H1 (cell line): Measurements from ENCODE around the gene ASXL3. TPM values are rescaled to one million over a fixed set of nuclear protein-coding genes. Genes with fewer than 3 reads are reported as not detected.

Experiments used
- CTCF ChIA-PET: fragments of 300-600 bp; sonication (Branson Sonifier 250); formaldehyde crosslinking; loops from one replicate; lab custom pipeline; 2021; ENCODE audit not compliant: partially characterized antibody; lab: Charles Lee
- POLR2A ChIA-PET: fragments of 300-600 bp; sonication (Branson Sonifier 250); formaldehyde crosslinking; loops from one replicate; lab custom pipeline; 2021; ENCODE audit warnings: inconsistent platforms; ENCODE audit not compliant: partially characterized antibody; lab: Charles Lee
- DNase-seq, 2 experiments: peaks; one replicate each; pipeline versions ENCODE4 v3.0.0 to v3.0.0-alpha.2; 2010 to 2022; ENCODE audit warnings: low spot score in 2 of 2, low read depth in 1 of 2, mixed read lengths in 1 of 2
- FAIRE-seq: peaks from 2 replicates; lab custom pipeline; 2011; peaks lifted over from hg19 to GRCh38; lab: Jason Lieb, UNC
- H2AFZ ChIP-seq: 2 replicates; pipeline ENCODE4 v1.8.1; 2012; ENCODE audit warnings: low read length, inconsistent platforms
- H2AK5ac ChIP-seq: 2 replicates; pipeline ENCODE4 v1.6.1; 2013; ENCODE audit warnings: low read depth, low read length
- H2BK120ac ChIP-seq: replicated peaks from 2 replicates; pipeline ENCODE3; 2013; ENCODE audit warnings: low read depth, low read length, inconsistent platforms
- H2BK12ac ChIP-seq: 2 replicates; pipeline ENCODE4 v1.6.1; 2013; ENCODE audit warnings: low read depth, low read length
- H2BK15ac ChIP-seq: 2 replicates; pipeline ENCODE4 v1.6.1; 2013; ENCODE audit warnings: low read length
- H2BK20ac ChIP-seq: 2 replicates; pipeline ENCODE4 v1.6.1; 2013; ENCODE audit warnings: low read length
- H2BK5ac ChIP-seq: 2 replicates; pipeline ENCODE4 v1.6.1; 2013; ENCODE audit warnings: low read depth, low read length
- H3K14ac ChIP-seq: 2 replicates; pipeline ENCODE4 v1.6.1; 2013; ENCODE audit warnings: inconsistent platforms; ENCODE audit not compliant: insufficient read length
- H3K18ac ChIP-seq: 2 replicates; pipeline ENCODE4 v1.6.1; 2013; ENCODE audit warnings: low read length; ENCODE audit errors: extremely low read depth
- H3K23ac ChIP-seq: 2 replicates; pipeline ENCODE4 v1.6.1; 2013; ENCODE audit warnings: inconsistent platforms; ENCODE audit not compliant: insufficient read length
- H3K23me2 ChIP-seq: 2 replicates; pipeline ENCODE4 v1.6.1; 2013; ENCODE audit warnings: low read depth, low read length
- H3K27ac ChIP-seq: 2 replicates; pipeline ENCODE4 v1.6.1; 2011; ENCODE audit warnings: low read depth, low read length, inconsistent platforms
- H3K27me3 ChIP-seq, 4 experiments: replicated peaks in 1 of 4; 1 replicate in 1 of 4; 2 replicates in 3 of 4; pipeline versions ENCODE4 v1.6.1 to v1.8.1; 2011 to 2013; ENCODE audit warnings: low read length in 3 of 4, mild to moderate bottlenecking in 3 of 4, inconsistent platforms in 2 of 4, mixed read lengths in 2 of 4, moderate library complexity in 1 of 4; ENCODE audit not compliant: control insufficient read depth in 3 of 4, insufficient read depth in 3 of 4; ENCODE audit errors: extremely low read depth in 1 of 4
- H3K36me3 ChIP-seq, 4 experiments: 2 replicates each; pipeline versions ENCODE4 v1.6.1 to v1.8.1; 2011 to 2013; ENCODE audit warnings: mild to moderate bottlenecking in 4 of 4, low read length in 3 of 4, moderate library complexity in 2 of 4, control low read depth in 1 of 4, inconsistent platforms in 1 of 4; ENCODE audit not compliant: insufficient read depth in 4 of 4, control insufficient read depth in 2 of 4
- H3K4ac ChIP-seq: replicated peaks from 2 replicates; pipeline ENCODE3; 2013; ENCODE audit warnings: low read length, low read depth, mixed read lengths, inconsistent platforms; ENCODE audit not compliant: insufficient read length
- H3K4me1 ChIP-seq, 4 experiments: replicated peaks in 1 of 4; 1 replicate in 1 of 4; 2 replicates in 3 of 4; pipeline versions ENCODE4 v1.6.1 to v1.8.1; 2011 to 2013; ENCODE audit warnings: low read length in 3 of 4, inconsistent platforms in 2 of 4, mixed read lengths in 1 of 4; ENCODE audit not compliant: insufficient read depth in 4 of 4, control insufficient read depth in 3 of 4
- H3K4me2 ChIP-seq, 2 experiments: 2 replicates each; pipeline versions ENCODE4 v1.6.1 to v1.8.1; 2011 to 2013; ENCODE audit warnings: low read depth in 2 of 2, low read length in 2 of 2, control low read depth in 1 of 2, inconsistent platforms in 1 of 2, mild to moderate bottlenecking in 1 of 2; ENCODE audit not compliant: insufficient read depth in 1 of 2
- H3K4me3 ChIP-seq, 4 experiments: fragments of 200-600, 300-600 bp in 1 of 4; sonication (generic), shearing (Covaris generic), sonication (Bioruptor Twin) in 1 of 4; 2 replicates each; pipeline versions ENCODE4 v1.5.1 to v1.8.1; 2011 to 2016; ENCODE audit warnings: low read length in 4 of 4, low read depth in 3 of 4, control low read depth in 2 of 4, inconsistent platforms in 2 of 4, mild to moderate bottlenecking in 2 of 4, mixed read lengths in 1 of 4, moderate library complexity in 1 of 4; ENCODE audit not compliant: insufficient read depth in 2 of 4; ENCODE audit errors: extremely low read depth in 1 of 4
- H3K56ac ChIP-seq: replicated peaks from 2 replicates; pipeline ENCODE3; 2013; ENCODE audit warnings: low read depth, mild to moderate bottlenecking, mixed read lengths, low read length, inconsistent platforms; ENCODE audit not compliant: insufficient read length
- H3K79me1 ChIP-seq: 2 replicates; pipeline ENCODE4 v1.6.1; 2013; ENCODE audit warnings: low read depth, low read length, control low read depth
- H3K79me2 ChIP-seq, 2 experiments: 2 replicates each; pipeline versions ENCODE4 v1.6.1 to v1.8.1; 2012 to 2013; ENCODE audit warnings: low read length in 2 of 2, mild to moderate bottlenecking in 2 of 2, inconsistent platforms in 1 of 2; ENCODE audit not compliant: insufficient read depth in 2 of 2, control insufficient read depth in 1 of 2
- H3K9ac ChIP-seq, 4 experiments: replicated peaks in 1 of 4; 1 replicate in 1 of 4; 2 replicates in 3 of 4; pipeline versions ENCODE4 v1.6.1 to v1.8.1; 2011 to 2013; ENCODE audit warnings: low read depth in 3 of 4, low read length in 3 of 4, control low read depth in 2 of 4, mild to moderate bottlenecking in 2 of 4, moderate library complexity in 2 of 4, inconsistent platforms in 1 of 4; ENCODE audit errors: extremely low read depth in 1 of 4
- H3K9me3 ChIP-seq, 2 experiments: 2 replicates each; pipeline versions ENCODE4 v1.6.1 to v1.8.1; 2012 to 2013; ENCODE audit warnings: mild to moderate bottlenecking in 2 of 2, moderate library complexity in 2 of 2, control low read depth in 1 of 2, inconsistent platforms in 1 of 2, low read depth in 1 of 2, low read length in 1 of 2, mixed read lengths in 1 of 2; ENCODE audit not compliant: insufficient read depth in 2 of 2
- H4K20me1 ChIP-seq, 2 experiments: replicated peaks in 1 of 2; 2 replicates each; pipeline versions ENCODE3 to v1.8.1; 2011 to 2013; ENCODE audit warnings: inconsistent platforms in 2 of 2, low read length in 2 of 2, mild to moderate bottlenecking in 1 of 2; ENCODE audit not compliant: insufficient read depth in 2 of 2, control insufficient read depth in 1 of 2
- H4K5ac ChIP-seq: 2 replicates; pipeline ENCODE4 v1.6.1; 2013; ENCODE audit warnings: low read length, low read depth, mixed read lengths, inconsistent platforms; ENCODE audit not compliant: insufficient read length
- H4K8ac ChIP-seq: 2 replicates; pipeline ENCODE4 v1.8.0; 2013; ENCODE audit warnings: mild to moderate bottlenecking, moderate library complexity, low read length, inconsistent platforms; ENCODE audit not compliant: insufficient read depth; ENCODE audit errors: extremely low read depth
- H4K91ac ChIP-seq: replicated peaks from 2 replicates; pipeline ENCODE3; 2013; ENCODE audit warnings: low read length, mixed read lengths, inconsistent platforms; ENCODE audit not compliant: insufficient read length
- GABPA ChIP-seq: IDR thresholded peaks from 2 replicates; pipeline ENCODE4 v1.6.1; 2011; ENCODE audit warnings: mild to moderate bottlenecking, low read length, moderate library complexity, borderline replicate concordance; ENCODE audit not compliant: insufficient read depth
- MAFK ChIP-seq: IDR thresholded peaks from 2 replicates; pipeline ENCODE4 v1.6.1; 2012; ENCODE audit warnings: low read depth, mild to moderate bottlenecking, improper control_type of control experiment, low read length
- whole genome bisulfite sequencing, 2 experiments: shearing (Covaris generic) in 1 of 2; methylation state at CpG; one replicate each; pipeline versions ENCODE4 v1.1.6 to v1.1.7; 2013 to 2015; ENCODE audit warnings: low lambda C conversion rate in 2 of 2, mixed read lengths in 2 of 2, inconsistent platforms in 1 of 2, low coverage in 1 of 2, missing lambda C conversion rate in 1 of 2; ENCODE audit not compliant: insufficient replicate concordance in 2 of 2, insufficient coverage in 1 of 2, insufficient read length in 1 of 2; ENCODE audit errors: extremely low coverage in 1 of 2, missing lambda C conversion rate in 1 of 2; 5-methylcytosine and 5-hydroxymethylcytosine counted together
- polyA plus RNA-seq, 7 experiments: library from polyadenylated mRNA; depleted of rRNA in 3 of 7; stranded (reverse) in 5 of 7; unstranded in 2 of 7; fragments of >200 nt in 5 of 7; fragments of 200-250 nt in 2 of 7; gene quantifications; 1 replicate in 5 of 7; 2 replicates in 1 of 7; 4 replicates in 1 of 7; pipeline versions ENCODE4 v1.2.1 to v1.2.3, GENCODE V29; 2011 to 2013; ENCODE audit warnings: missing spikeins in 2 of 7, mixed read lengths in 2 of 7
- total RNA-seq: library from RNA; stranded (reverse); fragmentation: NEBNext Ultra II Directional; extraction: Animal tissue kit (Norgen Biotek cat#: 25700); gene quantifications from 2 replicates; pipeline ENCODE4 v1.2.1, GENCODE V29; 2021

Gene ASXL3
- total and polyA plus RNA-seq, 2 of the 8 experiments (the other 6 are each of a cell fraction or from before 2014, with no cell fraction given) = 0.08 to 1.3 TPM

DNA sequence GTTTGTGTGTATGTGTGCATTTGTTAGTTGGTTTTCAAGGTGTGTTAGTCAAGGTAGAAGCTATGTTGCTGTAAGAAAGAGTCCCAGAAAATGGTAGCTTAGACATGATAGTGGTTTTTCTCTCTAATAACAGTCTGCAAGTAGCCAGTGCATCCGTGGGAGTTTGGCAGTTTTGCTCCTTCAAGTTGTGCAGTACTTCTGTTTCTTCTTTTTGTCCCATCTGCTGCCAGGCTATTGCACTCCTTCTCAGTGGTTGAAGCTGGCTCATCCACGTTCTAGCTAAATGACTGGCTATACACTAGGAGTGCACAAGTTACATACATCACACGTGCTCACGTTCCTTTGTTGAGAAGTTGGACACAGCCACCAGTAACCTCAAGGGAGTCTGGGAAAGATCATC is 134.7 kb downstream of the ASXL3 start:
- Histone ChIP-seq H4K8ac (no peak overlapping the region), H3K4me2 (no peak overlapping the region), H3K14ac (no peak overlapping the region), H3K23me2 (no peaks in the 10 kb centered on the region), H3K9ac (no peak overlapping the region), H4K5ac (no peak overlapping the region), H3K56ac (no peak overlapping the region), H2AFZ (no peak overlapping the region), H4K91ac (no peak overlapping the region), H2BK20ac (no peak overlapping the region), H2BK5ac (no peak overlapping the region), H2BK12ac (no peak overlapping the region), H2BK120ac (no peak overlapping the region), H3K79me2 (no peaks in the 10 kb centered on the region), H3K18ac (no peak overlapping the region), H3K4me3 (no peak overlapping the region), H3K9me3 (no peaks in the 10 kb centered on the region), H3K4ac (no peak overlapping the region), H3K27me3 (no peaks in the 10 kb centered on the region), H4K20me1 (no peaks in the 10 kb centered on the region), H2BK15ac (no peak overlapping the region), H3K27ac (no peak overlapping the region), H3K4me1 (no peaks in the 10 kb centered on the region), H3K36me3 (no peaks in the 10 kb centered on the region), H3K79me1 (no peaks in the 10 kb centered on the region), H3K23ac (no peak overlapping the region), H2AK5ac (no peak overlapping the region)
- ChIA-PET CTCF (interaction anchor here (1.0 kb wide), 2 partner anchors 10 to 16 kb away, joined by 3 to 4 read pairs; no protein-coding TSS in a partner anchor), POLR2A (no interaction called here)
- FAIRE-seq = no peak
- 82% methylated on average over 4 of the region's 4 CpGs; no CpG with 5 or more reads in 1 of the 2 experiments for WGBS, 2 experiments
- TF ChIP-seq GABPA (no peak), MAFK (no peak)
- no peak for DNase-seq
